ENCODE results near the gene KANSL1.

KANSL1 gene

DNA sequence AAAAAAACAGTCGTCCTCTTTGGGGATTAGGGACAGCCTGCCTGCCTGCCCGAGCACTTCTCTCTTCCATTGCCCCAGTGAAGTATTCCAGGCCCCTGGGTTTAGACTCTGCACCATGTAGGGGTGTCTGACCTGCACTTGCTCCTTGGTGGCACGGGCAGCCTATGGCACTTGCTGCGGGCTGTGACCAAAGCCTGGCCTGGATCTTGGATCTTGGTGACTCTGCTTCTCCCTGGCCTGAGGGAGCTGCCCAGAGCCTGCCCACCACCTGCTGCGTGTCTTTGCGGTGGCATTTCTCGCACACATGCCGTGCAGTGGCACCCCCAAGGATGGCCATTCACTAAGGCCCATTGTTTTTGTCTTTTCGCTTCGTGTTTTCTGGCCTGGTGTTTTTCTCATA lies 200.3 kb downstream of the KANSL1 start:
- no peak for DNase-seq

DNA sequence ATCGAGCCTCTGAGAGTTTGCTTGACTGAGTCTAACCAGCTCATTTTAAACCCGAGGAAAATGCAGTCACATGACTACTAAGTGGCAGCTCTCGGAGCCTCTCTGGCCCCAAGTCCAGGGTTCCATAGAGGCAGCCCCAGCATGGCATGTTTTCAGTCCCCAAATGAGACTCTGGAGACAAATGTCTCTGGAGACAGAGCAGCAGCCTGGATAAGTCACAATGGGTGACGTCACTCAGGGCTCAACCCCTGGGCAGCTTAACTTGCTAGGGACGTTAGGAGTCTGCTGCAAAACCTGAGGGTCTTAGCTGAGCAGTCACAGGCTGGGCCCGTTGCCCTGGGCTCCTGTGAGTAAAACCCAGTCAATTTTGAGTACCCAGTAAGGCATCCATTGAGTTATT lies 201.1 kb downstream of the KANSL1 start:
- DNase-seq: no peak

DNA sequence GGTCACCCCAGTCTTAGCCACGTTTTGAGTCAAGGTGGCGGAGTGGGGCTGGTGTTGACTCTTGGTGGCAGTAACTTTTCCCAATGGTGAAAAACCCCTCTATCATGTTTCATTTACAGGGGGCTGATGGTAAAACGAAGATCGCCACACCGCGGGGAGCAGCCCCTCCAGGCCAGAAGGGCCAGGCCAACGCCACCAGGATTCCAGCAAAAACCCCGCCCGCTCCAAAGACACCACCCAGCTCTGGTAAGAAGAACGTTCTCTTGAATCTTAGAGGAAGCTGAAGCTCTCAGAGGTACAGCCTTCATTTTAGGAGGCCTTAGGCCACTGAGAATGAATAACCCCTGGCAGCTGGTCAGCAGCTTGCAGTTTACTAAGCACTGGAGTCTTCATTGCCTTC lies 201.9 kb downstream of the KANSL1 start:
- DNase-seq: no peak

DNA sequence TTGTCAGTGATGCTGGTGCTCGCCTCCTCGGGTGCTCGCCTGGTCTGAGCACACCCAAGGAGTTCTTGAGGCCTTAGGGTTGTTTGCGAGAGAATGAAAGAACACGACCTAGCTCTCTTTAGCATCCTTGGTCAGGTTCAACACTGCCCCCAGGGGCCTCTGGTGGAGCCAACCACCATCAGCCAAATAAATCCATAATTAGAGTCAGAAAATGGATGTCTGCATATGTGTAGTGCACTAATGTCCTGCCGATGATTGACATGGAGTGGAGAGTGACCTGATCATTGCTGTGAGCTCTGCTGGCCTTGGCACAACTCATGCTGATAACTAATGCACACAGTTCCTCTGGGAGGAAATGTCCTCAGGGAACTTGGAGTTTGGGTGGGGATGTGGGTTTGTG lies 202.3 kb downstream of the KANSL1 start:
- DNase-seq: no peak

DNA sequence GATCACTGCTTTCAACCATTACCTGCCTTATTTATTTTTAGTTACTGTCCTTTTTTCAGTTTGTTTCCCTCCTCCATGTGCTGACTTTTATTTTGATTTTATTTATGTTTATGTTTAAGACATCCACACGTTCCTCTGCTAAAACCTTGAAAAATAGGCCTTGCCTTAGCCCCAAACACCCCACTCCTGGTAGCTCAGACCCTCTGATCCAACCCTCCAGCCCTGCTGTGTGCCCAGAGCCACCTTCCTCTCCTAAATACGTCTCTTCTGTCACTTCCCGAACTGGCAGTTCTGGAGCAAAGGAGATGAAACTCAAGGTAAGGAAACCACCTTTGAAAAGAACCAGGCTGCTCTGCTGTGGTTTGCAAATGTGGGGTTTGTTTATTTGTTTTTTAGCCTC lies 203.5 kb downstream of the KANSL1 start:
- DNase-seq: no peak

DNA sequence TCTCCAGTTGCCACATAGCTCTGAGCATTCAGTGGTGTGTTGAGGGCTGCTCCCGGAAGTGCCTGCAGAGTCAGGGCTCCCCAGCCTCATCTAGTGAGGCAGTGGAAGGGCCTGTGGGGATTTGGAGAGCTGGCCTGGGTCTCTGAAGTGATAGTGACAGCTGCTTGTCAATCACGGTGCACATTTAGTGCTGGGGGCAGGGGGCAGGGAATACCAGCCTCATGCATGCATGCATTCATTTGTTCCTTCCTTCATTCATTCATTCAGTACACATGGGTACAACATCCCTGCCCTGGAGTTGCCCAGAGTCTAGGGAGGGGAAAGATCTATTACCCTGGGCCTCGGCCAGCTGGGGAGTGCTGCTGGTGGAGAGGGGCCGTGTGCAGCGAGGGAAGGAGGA lies 205.5 kb downstream of the KANSL1 start:
- no peak for DNase-seq

DNA sequence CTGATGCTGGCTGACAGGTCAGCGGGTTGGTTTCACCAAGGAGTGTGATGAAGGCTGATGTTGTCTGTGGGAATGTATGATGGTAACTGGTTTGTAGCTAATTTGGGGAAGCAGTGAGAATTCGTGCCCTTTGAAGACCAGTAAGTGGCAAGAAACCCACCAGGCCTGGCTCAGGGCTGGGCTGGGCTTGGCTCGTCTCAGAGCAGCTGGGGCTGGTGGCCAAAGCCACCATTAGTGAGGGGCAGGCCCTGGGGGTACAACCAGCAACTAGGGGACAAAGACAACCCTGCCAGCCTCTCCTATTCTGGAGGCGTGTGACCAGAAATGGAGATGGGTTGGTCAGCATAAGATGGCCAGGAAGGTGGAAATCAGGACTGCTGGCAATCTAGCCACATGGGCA lies 207.2 kb downstream of the KANSL1 start:
- no peak for DNase-seq

DNA sequence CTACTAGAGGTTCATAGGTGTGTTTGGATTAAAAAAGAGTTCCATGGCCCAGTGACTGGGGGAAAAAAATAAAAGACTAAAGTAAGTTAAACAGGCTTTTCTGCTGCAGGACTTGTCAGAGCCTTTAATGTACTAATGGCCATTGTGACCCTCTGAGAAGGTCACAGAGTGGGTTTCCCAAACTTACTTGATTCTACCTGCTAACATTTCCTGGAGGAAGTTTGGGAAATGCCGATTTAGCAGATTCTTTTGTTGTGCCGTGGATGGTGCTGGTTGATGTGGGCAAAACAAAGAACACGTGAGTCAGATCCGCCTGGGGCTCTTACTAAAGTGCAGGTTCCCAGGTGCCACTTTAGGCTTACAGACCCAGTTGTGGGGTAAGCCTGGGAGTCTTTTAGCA lies 207.8 kb downstream of the KANSL1 start:
- no peak for DNase-seq

DNA sequence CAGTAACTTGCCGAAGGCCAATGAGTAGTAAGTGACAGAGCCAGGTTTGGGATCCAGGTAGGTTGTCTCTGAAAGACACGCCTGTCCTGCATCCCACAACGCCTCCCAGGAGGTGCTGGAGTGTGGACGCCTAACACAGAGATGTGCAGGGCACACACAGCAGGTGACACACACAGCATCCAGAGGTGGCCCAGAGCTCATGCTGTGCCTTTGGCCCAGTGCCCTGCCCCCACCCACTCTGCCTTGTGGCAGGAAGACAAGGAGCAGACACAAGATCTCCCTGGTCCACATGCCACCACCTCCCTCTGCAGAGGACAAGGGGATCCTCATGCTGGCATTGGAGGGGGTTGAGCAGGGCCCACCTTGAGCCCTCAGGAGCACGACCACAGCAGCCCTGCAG lies 208.9 kb downstream of the KANSL1 start:
- no peak for DNase-seq

DNA sequence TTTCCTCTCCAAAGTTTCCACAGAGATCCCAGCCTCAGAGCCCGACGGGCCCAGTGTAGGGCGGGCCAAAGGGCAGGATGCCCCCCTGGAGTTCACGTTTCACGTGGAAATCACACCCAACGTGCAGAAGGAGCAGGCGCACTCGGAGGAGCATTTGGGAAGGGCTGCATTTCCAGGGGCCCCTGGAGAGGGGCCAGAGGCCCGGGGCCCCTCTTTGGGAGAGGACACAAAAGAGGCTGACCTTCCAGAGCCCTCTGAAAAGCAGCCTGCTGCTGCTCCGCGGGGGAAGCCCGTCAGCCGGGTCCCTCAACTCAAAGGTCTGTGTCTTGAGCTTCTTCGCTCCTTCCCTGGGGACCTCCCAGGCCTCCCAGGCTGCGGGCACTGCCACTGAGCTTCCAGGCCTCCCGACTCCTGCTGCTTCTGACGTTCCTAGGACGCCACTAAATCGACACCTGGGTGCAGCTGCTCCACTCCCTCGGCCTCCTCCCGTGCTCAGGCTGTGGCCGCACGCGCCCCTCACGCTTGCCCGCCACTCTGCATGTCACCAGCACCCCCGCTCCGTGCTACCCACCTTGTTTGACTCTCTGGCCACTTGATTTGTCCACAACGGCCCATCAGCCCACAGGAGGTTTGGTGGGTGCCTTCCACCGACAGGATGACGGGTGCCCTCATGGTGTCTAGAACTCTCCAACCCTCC lies 209.5 kb downstream of the KANSL1 start:
- no peak for DNase-seq

DNA sequence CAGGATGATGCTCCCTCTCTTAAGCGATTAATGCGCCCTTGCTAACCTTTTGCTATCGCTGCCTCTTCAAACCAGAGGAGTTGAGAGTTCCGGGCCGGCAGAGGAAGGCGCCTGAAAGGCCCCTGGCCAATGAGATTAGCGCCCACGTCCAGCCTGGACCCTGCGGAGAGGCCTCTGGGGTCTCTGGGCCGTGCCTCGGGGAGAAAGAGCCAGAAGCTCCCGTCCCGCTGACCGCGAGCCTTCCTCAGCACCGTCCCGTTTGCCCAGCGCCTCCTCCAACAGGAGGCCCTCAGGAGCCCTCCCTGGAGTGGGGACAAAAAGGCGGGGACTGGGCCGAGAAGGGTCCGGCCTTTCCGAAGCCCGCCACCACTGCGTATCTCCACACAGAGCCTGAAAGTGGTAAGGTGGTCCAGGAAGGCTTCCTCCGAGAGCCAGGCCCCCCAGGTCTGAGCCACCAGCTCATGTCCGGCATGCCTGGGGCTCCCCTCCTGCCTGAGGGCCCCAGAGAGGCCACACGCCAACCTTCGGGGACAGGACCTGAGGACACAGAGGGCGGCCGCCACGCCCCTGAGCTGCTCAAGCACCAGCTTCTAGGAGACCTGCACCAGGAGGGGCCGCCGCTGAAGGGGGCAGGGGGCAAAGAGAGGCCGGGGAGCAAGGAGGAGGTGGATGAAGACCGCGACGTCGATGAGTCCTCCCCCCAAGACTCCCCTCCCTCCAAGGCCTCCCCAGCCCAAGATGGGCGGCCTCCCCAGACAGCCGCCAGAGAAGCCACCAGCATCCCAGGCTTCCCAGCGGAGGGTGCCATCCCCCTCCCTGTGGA lies 210.2 kb downstream of the KANSL1 start:
- DNase-seq: no peak

DNA sequence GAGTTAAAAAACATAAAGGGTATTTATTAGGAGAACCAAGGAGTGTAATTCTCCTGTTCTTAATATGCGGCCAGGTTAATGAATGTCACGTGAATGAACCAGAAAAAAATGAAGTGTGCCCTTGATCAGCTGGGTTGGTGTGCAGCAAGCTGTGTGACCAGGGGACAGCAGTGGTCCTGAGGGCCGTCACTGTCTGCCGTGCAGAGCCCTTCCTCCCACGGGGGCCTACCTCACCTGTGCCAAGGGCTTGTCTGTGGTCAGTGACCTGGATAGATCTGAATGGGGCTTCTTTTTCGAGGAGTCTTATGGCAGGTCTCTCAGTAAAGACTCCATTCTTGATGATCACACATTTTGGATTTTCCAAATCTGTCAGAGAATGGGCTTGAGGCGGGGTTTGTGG lies 211.9 kb downstream of the KANSL1 start:
- DNase-seq: no peak

DNA sequence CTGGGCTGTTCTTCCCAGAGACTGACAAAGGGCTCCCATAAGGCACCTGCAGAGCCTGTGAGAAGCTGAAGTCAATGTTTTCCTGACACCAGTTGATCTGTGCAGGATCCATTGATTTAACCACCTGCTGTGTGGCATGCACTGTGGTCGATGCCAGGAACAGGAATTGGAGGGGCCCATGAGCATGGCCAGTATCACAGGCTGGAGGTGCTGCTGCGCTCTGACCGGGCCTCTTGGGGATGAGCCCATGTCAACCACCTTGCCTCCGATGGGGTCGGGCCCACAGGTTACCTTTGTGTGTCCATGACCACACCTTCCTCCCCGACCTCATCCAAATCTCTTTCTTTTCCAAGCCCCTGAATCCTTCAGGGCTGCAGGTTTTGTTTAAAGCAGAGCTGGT lies 212.4 kb downstream of the KANSL1 start:
- DNase-seq: no peak

Measured in NCI-H2029 (cell line).